HUES64 (cell line): ENCODE results near the gene C1orf53. TPM values are rescaled to one million over a fixed set of nuclear protein-coding genes. Genes with fewer than 3 reads are reported as not detected.
A peak's percentile ranks its signal among the peaks of the same experiment; 100 is the strongest.
"Not testable (repeated sequence)": the region's sequence is repeated elsewhere in the genome, so short reads cannot be mapped to it uniquely, and the experiment has no call there.

Source experiments
- H3K27ac ChIP-seq: 2 replicates; pipeline ENCODE4 v1.7.0; 2013; ENCODE audit warnings: low read depth, low read length, inconsistent platforms
- H3K27me3 ChIP-seq: 2 replicates; pipeline ENCODE4 v1.6.1; 2013; ENCODE audit warnings: mild to moderate bottlenecking, low read length; ENCODE audit not compliant: insufficient read depth
- H3K36me3 ChIP-seq: 2 replicates; pipeline ENCODE4 v1.6.1; 2013; ENCODE audit warnings: mild to moderate bottlenecking, low read length; ENCODE audit not compliant: insufficient read depth
- H3K4me1 ChIP-seq: 2 replicates; pipeline ENCODE4 v1.6.1; 2013; ENCODE audit warnings: mild to moderate bottlenecking, low read length, moderate library complexity; ENCODE audit not compliant: insufficient read depth
- H3K4me3 ChIP-seq: 2 replicates; pipeline ENCODE4 v1.5.1; 2013; ENCODE audit warnings: mild to moderate bottlenecking, low read length, moderate library complexity
- H3K9ac ChIP-seq: 2 replicates; pipeline ENCODE4 v1.6.1; 2013; ENCODE audit warnings: mild to moderate bottlenecking, low read depth, low read length
- H3K9me3 ChIP-seq: 2 replicates; pipeline ENCODE4 v1.6.1; 2013; ENCODE audit warnings: low read depth, low read length; ENCODE audit not compliant: insufficient read depth
- WGBS: fragments of 150-250, 120-280 bp; methylation state at CpG from one replicate; pipeline ENCODE4 v1.1.7; 2013; ENCODE audit warnings: missing lambda C conversion rate; 5-methylcytosine and 5-hydroxymethylcytosine counted together
- polyA plus RNA-seq, 2 experiments: library from polyadenylated mRNA; stranded (reverse); fragments of 50-300 nt; gene quantifications; one replicate each; pipeline ENCODE4 v1.2.3, GENCODE V29; 2013

Gene C1orf53
- 2.8 TPM for polyA plus RNA-seq (2013, experiment 1 of 2)
- 3.8 TPM for polyA plus RNA-seq (2013, experiment 2 of 2)

DNA sequence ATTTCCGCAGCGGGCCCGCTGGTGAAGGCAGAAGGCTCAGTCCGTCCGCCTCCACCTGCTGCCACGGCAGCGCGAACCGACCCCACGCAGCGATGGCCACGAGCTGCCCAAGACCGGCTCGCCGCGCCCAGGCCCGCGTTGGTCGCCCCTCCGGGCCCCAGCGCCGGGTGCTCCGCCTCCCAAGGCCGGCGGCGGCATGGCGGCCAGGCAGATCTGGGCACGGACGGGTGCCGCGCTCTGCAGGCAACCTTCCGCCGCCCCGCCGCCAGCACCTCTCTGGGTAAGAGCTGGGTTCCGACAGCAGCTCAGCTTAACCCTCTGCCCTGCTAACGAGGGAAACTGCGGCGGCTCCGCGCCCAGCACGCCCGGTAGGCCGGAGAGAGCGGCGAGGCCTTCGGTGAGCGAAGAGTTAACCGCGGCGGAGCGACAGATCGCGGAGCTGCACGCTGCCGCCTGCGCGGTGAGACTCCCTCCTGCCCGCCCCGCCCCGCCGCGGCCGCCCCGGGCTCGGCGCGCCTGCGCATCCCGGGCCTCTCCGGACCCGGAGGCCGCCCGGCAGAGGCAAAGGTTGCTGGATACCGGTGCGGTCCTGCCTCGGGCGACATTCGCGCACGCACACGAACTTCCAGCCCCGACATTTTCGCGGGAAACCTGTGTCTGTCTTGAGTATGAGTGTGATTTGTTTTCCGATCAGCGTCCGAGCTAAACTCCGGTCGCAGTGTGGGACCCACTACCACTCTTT, at the start of gene C1orf53:
TSS of gene C1orf53 (plus strand) at position 177 of the 742 bp plus-strand sequence. CDS start at position 197, 20 bp downstream.
- H3K27ac ChIP-seq = peak within 1 kb of the TSS; percentile 90
- WGBS = under 1% methylated on average over 90 of the region's 90 CpGs

DNA sequence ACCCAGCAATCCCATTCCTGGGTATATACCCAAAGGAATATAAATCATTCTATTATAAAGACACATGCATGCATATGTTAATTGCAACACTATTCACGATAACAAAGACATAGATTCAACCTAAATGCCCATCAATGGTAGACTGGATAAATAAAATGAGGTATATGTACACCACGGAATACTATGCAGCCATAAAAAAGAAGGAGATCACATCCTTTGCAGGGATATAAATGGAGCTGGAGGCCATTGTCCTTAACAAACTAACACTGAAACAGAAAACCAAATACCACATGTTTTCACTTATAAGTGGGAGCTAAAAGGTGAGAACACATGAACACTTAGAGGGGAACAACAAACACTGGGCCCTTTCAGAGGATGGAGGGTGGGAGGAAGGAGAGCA, 46.7 kb upstream of the C1orf53 start:
- not testable (repeated sequence) for H3K9me3 ChIP-seq, H3K4me3 ChIP-seq, H3K9ac ChIP-seq, H3K36me3 ChIP-seq, H3K27ac ChIP-seq, H3K27me3 ChIP-seq, H3K4me1 ChIP-seq
- 100% methylated on average over 1 of the region's 2 CpGs for WGBS

More for the DNA sequence above, at the start of gene C1orf53:
- peak within 1 kb of the TSS; percentile 91 for H3K9ac ChIP-seq
- peak within 1 kb of the TSS; percentile 80 for H3K4me3 ChIP-seq
- no peaks in the 10 kb centered on the region for H3K9me3 ChIP-seq
- peaks cover 73% of the 10 kb centered on the region for H3K27me3 ChIP-seq
- H3K4me1 ChIP-seq = peaks cover 21% of the 10 kb centered on the region
- H3K36me3 ChIP-seq = no peaks in the 10 kb centered on the region

DNA sequence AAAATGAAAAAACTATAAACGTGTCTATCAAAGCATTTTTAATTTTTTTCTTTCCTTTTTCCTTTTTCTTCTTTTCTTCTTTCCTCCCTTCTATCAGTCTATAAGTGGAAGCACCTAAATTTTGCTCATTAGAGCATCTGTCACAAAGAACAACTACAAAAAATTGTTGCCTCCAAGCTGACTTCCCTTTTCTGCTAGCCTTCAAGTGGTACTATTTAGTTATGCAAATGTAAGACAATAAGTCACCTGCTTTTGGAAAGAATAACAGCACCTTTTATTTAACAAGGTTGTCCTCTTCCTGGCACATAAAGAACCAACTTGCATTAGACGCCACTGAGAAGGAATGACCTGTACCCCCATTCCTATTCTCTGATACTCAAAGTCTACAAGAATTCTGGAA, 45.0 kb upstream of the C1orf53 start:
- H3K9me3 ChIP-seq = no peaks in the 10 kb centered on the region
- no peak overlapping the region for H3K4me3 ChIP-seq
- WGBS = 82% methylated on average over 2 of the region's 2 CpGs
- no peak overlapping the region for H3K9ac ChIP-seq
- H3K27me3 ChIP-seq = no peaks in the 10 kb centered on the region
- no peaks in the 10 kb centered on the region for H3K36me3 ChIP-seq
- H3K27ac ChIP-seq = no peak overlapping the region
- no peaks in the 10 kb centered on the region; the same call in 1 of the 2 replicates for H3K4me1 ChIP-seq

DNA sequence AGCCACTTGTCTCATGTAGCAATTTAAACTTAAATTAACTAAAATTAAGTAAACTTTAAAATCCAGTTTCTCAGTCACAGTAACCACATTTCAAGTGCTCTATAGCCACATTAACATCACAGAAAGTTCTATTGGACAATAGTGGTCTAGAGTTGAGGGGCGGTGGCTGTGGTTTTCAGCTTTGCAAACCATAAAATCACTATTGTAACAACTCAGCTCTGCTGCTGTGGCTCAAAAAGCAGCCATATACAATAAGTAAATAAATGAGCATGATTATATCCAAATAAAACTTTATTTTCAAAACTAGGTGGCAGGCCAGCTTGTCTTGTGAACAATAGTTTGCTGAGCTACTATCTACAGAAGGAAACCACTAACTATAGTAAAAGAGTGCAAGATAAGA, 43.4 kb upstream of the C1orf53 start:
- 100% methylated on average over 1 of the region's 1 CpG for WGBS
- no peak overlapping the region for H3K4me3 ChIP-seq
- H3K9ac ChIP-seq = no peak overlapping the region
- no peaks in the 10 kb centered on the region for H3K27me3 ChIP-seq
- H3K27ac ChIP-seq = no peak overlapping the region
- no peaks in the 10 kb centered on the region for H3K36me3 ChIP-seq
- H3K4me1 ChIP-seq = no peaks in the 10 kb centered on the region; the same call in 1 of the 2 replicates
- no peaks in the 10 kb centered on the region for H3K9me3 ChIP-seq

DNA sequence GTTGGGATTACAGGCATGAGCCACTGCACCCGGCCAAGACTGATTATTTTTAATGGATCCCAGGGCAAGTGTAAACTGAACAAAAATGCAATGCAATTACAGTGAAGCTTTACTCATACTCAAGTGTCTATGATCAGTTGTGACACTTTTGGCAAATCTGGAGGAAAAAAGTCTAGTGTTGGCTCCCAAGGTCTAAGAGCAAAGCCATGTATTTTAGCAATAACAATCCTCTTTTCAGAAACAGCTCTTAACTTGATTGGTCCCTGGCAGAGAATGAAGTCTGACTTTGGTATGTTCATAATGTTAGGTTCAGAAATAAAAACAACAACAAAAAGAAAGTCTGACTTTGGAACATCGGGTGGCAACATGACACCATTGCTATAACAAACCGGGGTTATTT, 40.2 kb upstream of the C1orf53 start:
- Histone ChIP-seq H3K27ac (no peak overlapping the region), H3K9me3 (no peaks in the 10 kb centered on the region), H3K36me3 (no peaks in the 10 kb centered on the region), H3K4me3 (no peak overlapping the region), H3K27me3 (no peaks in the 10 kb centered on the region), H3K9ac (no peak overlapping the region), H3K4me1 (no peaks in the 10 kb centered on the region; the same call in 1 of the 2 replicates)
- 94% methylated on average over 3 of the region's 3 CpGs for WGBS

DNA sequence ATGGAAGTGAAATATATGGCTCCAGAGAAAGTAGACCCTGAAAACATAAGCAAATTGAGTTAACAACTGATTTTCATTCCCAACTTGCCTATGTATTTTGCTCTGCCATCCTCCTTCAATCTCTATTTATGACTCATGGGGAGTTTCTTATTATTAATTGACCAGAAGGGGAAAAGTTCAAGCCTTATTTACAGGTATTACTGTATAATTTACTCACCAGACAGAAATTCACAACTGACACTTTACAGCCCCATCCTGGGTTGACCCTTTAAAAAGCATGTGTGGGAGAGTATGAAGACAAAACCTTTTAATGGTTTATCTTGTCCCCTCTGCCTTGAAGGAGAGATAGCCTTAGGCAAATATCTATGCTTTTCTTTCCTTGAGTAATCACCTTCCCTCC, 39.8 kb upstream of the C1orf53 start:
- no peak overlapping the region for H3K4me3 ChIP-seq
- no peaks in the 10 kb centered on the region for H3K36me3 ChIP-seq
- H3K9ac ChIP-seq = no peak overlapping the region
- H3K27me3 ChIP-seq = no peaks in the 10 kb centered on the region
- H3K4me1 ChIP-seq = no peaks in the 10 kb centered on the region; the same call in 1 of the 2 replicates
- H3K27ac ChIP-seq = no peak overlapping the region
- H3K9me3 ChIP-seq = no peaks in the 10 kb centered on the region

DNA sequence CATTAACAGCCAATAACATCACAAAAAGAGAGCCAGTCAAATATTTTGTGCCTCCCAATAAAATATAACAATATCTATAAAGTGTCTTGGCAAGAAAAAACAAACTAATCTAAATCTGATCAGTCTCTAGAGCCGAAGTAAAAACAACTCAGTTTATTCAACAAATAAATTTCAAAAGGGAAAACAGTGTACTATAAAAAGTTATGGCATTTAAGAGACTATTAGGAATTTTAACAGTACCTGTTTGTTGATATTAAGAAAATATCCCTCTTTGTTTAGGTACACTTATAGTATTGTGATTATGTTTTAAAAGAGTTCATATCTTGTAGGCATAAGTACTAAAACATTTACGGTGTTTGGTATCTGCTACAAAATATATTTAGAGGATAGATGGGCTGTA, 36.6 kb upstream of the C1orf53 start:
- Histone ChIP-seq H3K27ac (no peak overlapping the region), H3K36me3 (no peaks in the 10 kb centered on the region), H3K9me3 (no peaks in the 10 kb centered on the region), H3K27me3 (no peaks in the 10 kb centered on the region), H3K4me3 (no peak overlapping the region), H3K4me1 (peaks cover 10% of the 10 kb centered on the region), H3K9ac (no peak overlapping the region)
- WGBS = 100% methylated on average over 1 of the region's 2 CpGs

DNA sequence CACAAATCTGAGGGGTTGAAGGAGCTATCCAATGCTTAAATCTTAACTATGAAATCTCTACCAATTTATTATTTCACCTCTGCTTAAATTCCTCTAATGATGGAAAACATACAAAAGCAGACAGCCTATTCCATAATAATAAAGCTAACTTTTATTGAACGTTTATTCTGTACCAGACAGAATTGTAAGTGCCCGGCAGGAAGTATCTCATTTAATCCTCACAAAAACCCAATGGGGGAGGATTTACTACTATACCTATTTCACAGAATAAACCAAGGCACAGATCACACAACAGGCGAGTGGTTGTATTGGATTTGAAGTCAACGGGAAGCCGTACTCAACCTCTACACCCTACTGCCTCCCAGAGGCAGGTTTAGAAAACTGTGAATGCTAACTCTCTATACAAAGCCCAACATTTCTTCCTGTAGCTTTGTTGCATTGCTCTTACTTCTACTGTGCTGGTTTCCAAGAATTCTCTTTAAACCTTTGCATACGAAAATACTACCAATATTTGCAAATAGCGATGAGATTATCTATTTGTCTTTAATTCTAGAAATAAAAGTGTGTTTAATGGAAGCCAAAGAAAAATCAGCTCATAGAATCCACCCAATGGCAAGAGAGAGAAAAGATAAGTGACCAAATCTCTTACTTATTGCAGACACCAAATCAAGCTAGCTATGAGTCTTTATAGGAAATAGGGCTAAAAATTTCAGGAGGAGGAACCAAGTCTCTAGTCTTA, 33.5 kb upstream of the C1orf53 start:
- WGBS = 17% methylated on average over 5 of the region's 7 CpGs
- no peak overlapping the region for H3K9ac ChIP-seq
- no peaks in the 10 kb centered on the region for H3K9me3 ChIP-seq
- no peaks in the 10 kb centered on the region for H3K27me3 ChIP-seq
- H3K4me1 ChIP-seq = peaks cover 10% of the 10 kb centered on the region
- no peak overlapping the region for H3K27ac ChIP-seq
- no peaks in the 10 kb centered on the region for H3K36me3 ChIP-seq
- no peak overlapping the region for H3K4me3 ChIP-seq

DNA sequence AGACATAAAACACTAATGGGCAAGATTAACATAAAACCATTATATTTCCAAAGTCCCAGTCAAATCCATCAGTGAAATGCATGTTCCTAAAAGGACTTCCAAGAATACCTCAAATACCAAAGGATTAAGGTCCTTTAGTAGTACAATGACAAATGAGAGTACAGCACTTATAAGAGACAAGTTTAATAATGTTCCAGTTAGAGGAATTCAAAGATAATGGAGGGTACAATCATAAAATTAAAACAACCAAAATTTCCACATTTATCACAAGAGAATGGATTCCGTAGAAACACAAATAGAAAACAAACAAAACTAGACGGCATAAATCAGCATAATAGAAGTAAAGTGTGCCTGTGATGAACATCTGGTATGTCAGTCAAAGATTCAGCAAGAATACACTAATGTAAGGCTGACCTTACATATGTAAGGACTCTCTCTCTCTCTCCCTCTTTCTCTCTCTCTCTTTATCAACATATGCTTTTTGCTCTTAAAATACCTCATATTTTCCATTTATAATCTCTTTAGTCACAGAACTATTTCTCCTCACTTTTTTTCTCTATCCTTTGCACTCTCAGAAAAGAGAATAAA, 32.8 kb upstream of the C1orf53 start:
- no peak overlapping the region for H3K27ac ChIP-seq
- H3K27me3 ChIP-seq = no peaks in the 10 kb centered on the region
- peaks cover 10% of the 10 kb centered on the region for H3K4me1 ChIP-seq
- no peaks in the 10 kb centered on the region for H3K36me3 ChIP-seq
- no peak overlapping the region for H3K4me3 ChIP-seq
- H3K9ac ChIP-seq = no peak overlapping the region
- no CpG with 5 or more reads among the region's 2 CpGs for WGBS
- H3K9me3 ChIP-seq = no peaks in the 10 kb centered on the region

DNA sequence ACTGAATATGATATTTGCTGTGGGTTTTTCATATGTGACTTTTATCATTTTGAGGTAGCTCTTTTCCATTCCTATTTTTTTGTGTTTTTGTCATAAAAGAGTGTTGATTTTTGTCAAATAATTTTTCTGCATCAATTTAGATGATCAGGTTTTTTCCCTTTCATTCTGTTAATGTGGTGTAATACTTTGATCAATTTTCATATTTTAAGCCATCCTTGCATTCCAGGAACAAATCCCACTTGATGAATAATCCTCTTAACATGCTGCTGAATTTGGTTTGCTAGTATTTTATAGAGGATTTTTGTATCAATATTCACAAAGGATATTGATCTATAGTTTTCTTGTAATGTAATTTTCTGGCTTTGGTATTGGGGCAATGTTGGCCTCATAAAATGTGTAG, 25.5 kb upstream of the C1orf53 start:
- no peak overlapping the region for H3K9ac ChIP-seq
- H3K36me3 ChIP-seq = no peaks in the 10 kb centered on the region
- no peak overlapping the region for H3K4me3 ChIP-seq
- no peaks in the 10 kb centered on the region for H3K4me1 ChIP-seq
- peaks cover 8% of the 10 kb centered on the region; the same call in 1 of the 2 replicates for H3K9me3 ChIP-seq
- no peaks in the 10 kb centered on the region for H3K27me3 ChIP-seq
- no peak overlapping the region for H3K27ac ChIP-seq

DNA sequence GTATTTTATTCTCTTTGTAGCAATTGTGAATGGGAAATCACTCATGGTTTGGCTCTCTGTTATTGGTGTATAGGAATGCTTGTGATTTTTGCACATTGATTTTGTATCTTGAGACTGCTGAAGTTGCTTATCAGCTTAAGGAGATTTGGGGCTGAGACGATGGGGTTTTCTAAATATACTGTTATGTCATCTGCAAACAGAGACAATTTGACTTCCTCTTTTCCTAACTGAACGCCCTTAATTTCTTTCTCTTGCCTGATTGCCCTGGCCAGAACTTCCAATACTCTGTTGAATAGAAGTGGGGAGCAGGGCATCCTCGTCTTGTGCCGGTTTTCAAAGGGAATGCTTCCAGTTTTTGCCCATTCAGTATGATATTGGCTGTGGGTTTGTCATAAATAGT, 22.0 kb upstream of the C1orf53 start:
- H3K36me3 ChIP-seq, H3K4me3 ChIP-seq, H3K27me3 ChIP-seq, H3K9ac ChIP-seq, H3K4me1 ChIP-seq, H3K9me3 ChIP-seq, H3K27ac ChIP-seq: not testable (repeated sequence)
- WGBS = 89% methylated on average over 2 of the region's 4 CpGs
